GM04504 (cell line): ENCODE measurements around the gene MKNK2.
"Not testable (repeated sequence)": the region's sequence is repeated elsewhere in the genome, so short reads cannot be mapped to it uniquely, and the experiment has no call there.

Experiments used
- DNase-seq: peaks from one replicate; pipeline ENCODE4 v3.0.0-alpha.2; 2012; ENCODE audit warnings: low read depth

The MKNK2 gene

GRCh38 chr19:2043961-2044708 is 6.9 kb downstream of the MKNK2 start:
- DNase-seq, result no peak

GRCh38 chr19:2043251-2043641 is 7.8 kb downstream of the MKNK2 start:
- no peak for DNase-seq

GRCh38 chr19:2042485-2043250 is 8.4 kb downstream of the MKNK2 start:
- DNase-seq, result no peak

DNA sequence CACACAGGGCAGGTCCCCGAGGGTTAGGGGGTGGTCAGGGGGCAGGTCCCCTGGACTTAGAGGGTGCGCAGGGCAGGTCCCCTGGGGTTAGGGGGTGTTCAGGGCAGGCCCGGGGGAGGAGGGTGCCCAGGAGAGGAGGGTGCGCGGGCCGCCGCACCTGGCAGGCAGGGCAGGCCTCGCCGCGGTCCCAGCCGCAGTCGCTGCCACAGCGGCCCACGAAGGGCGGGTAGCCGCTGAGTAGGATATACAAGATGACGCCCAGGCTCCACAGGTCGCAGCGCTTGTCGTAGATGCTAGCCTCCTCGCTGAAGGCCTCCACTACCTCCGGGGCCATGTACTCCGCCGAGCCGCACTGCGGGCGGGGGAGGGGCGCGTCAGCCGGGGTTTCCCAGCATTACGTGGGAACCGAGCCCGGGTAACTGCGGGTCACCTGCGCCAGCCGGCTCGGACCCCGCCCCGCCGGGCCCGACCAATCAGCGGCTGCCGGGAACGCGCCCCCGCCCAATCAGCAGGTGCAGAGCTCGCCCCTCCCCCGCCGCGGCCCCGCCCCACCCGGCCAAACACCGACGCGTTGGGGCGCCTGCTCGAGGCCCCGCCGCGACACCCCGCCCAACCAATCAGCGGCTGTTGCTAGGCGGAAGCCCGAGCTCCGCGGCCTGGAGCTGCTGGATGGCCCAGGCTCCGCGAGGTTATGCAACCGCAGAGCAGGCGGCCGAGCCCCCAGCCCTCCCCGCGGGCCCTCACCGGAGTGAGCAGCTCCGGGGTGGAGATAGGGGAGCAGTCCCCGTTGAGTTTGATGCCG is 9.2 kb downstream of the MKNK2 start:
- DNase-seq, result no peak

GRCh38 chr19:2041433-2041682 is 9.7 kb downstream of the MKNK2 start:
- no peak for DNase-seq

GRCh38 chr19:2040647-2041432 is 10.2 kb downstream of the MKNK2 start:
- DNase-seq, result no peak

- DNase-seq, result no peak
These were observed 10.9 kb downstream of the MKNK2 start for GRCh38 chr19:2039959-2040646.

DNA sequence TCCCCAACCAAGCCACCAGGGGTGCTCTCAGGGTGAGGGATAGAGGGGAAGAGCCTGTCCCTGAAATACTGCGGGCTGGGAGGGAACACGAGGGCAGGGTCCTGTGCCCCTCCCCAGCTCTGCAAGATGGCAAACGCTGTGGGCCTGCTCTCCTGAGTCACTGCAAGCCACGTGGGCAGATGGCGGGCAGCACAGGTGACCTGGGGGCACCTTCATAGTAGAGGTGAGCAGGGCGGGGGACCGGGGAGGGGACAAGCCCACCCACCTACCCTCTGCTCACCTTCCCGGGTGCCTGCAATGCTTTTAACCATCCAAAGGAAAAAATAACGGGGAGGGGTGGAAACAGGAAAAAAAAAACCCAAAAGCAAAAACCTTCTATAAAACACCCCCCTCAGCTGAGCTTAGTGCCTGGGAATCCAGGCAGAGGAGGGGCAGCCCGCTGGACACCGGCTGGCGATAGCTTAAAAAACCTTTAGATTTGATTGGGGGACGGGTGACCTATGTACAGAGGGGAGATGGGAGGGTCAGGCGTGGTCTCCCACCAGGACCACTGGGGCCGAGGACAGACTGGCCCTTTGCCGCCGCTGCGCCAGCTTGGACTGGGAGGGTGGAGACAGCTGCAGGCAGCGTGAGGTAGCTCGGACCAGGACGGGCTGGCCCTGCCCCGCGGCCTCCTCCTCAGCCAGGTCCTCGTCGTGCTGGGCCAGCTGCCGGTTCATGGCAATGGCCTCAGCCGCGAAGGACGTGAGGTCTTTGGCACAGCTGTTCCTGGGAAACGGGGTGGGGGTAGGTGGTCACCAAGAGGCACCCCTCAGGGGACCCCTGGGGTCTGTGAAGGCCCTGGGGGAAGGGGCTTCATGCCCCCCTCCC is 11.7 kb downstream of the MKNK2 start:
- DNase-seq, result no peak

- DNase-seq, result no peak
These were observed 12.6 kb downstream of the MKNK2 start for GRCh38 chr19:2038284-2039088.

- DNase-seq, result no peak
These were observed 13.3 kb downstream of the MKNK2 start for GRCh38 chr19:2037651-2038255.

- no peak for DNase-seq
These were observed 14.6 kb downstream of the MKNK2 start for GRCh38 chr19:2036424-2036823.

DNA sequence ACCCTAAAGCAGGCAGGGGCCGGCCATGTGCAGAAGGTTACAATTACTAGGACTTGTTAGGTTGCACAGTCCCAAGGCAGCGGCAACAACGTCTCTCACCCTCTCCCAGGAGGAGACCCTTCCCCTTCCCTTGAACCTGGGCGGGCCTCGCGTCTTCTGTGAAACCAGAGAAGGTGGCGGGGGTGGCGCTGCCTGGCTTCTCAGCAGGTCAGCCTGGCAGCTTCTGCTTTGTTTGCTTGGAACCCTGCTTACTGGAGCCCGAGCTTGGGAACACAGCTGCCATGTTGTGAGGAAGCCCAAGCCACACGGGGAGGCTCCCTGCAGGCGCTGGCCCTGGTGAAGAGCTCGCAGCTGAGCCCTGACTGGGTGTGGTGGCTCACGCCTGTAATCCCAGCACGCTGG is 15.5 kb downstream of the MKNK2 start:
- DNase-seq, result no peak

DNA sequence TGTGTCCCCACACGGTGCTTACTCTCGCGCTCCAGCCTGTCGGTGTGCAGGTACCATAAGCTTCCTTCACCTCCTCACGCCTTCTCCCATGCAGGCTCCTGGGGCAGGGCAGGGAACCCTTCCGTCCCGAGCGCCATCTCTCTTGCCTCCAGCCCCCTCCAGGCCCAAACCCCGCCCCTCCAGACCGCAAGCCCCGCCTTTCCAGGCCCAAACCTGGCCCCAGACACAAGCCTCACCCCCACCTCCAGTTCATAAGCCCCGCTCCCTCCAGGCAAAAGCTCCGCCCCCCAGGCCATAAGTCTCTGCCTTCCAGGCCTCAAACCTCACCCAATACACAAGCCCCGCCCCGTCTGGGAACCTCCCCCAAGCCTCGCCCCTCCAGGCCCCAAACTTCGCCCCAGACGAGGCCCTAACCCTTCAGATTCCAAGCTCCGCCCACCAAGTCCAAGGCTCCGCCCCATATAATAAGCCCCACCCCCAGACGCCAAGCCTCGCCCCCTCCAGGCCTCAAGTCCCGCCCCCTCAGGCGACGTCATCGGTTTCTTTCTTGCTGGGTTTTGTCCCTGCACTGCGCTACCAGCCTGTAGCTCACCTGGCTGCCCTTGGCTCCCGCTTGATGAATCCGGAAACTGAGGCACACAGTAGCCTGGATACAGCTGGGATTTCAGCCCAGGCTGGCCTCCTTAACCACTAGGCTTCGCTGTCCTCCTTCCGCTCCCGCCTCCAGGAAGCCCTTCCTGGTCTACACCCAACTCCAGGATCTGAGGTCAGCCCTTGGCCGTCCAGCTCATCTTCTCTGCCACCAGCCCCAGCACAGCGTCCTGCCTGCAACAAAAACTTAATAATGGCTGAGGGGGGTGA is 16.1 kb downstream of the MKNK2 start:
- no peak for DNase-seq

- DNase-seq, result not testable (repeated sequence)
These were observed 16.8 kb downstream of the MKNK2 start for GRCh38 chr19:2034253-2034652.

GRCh38 chr19:2033825-2034159 is 17.3 kb downstream of the MKNK2 start:
- no peak for DNase-seq

GRCh38 chr19:2033115-2033824 is 17.8 kb downstream of the MKNK2 start:
- DNase-seq, result no peak

DNA sequence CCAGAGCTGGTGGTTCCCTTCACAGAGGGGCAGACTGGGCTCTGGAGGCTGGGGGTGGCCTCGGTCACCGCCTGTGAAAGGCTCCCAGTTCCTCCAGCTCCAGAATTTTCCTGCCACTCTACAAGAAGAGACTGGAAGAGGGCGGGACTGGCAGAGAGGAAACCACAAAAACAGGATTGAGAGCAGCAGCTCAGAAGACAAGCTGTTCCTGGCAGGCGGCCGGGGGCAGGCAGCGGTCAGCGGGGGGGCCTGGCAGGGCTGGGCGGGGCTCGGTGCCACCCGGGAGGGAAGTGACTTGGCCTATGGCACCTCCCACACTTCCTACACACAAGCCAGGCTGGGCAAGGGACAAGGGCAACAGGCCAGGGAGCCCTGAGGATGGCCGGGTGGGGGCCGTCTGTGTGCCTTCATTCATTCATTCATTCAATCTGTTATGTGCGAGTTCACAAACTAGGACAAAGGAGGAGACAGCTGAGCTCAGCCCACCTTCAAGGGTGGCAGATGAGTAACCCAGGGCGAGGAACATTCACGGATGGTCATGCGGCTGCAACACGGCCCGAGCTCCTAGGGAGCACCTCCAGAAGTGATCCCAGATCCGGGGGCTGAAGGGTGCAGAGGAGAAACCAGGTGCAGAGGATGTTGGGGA is 18.6 kb downstream of the MKNK2 start:
- peak; percentile 71 for DNase-seq
